ENCODE data around the gene RC3H1.
"Not testable (repeated sequence)": the region's sequence is repeated elsewhere in the genome, so short reads cannot be mapped to it uniquely, and the experiment has no call there.

The RC3H1 gene

GRCh38 chr1:174022080-174022975, at the start of gene RC3H1:
TSS of gene RC3H1 (minus strand) at chr1:174022357. CDS start at chr1:173992985, 29,372 bp downstream.
- no peak for TF ChIP-seq CTCF (IDR thresholded peaks at IDR 0.05; ENCODE audit: control insufficient read depth, extremely low read depth, insufficient read depth)
- peak; percentile 59 for DNase-seq (ENCODE audit: low read depth)
- peak within 1 kb of the TSS; percentile 93 for H3K4me3 ChIP-seq (ENCODE audit: low read depth, low read length)

- no peak for DNase-seq (ENCODE audit: low read depth)
- no peak overlapping the region for H3K4me3 ChIP-seq (ENCODE audit: low read depth, low read length)
- TF ChIP-seq CTCF (IDR thresholded peaks at IDR 0.05; ENCODE audit: control insufficient read depth, extremely low read depth, insufficient read depth), result no peak
Observed at GRCh38 chr1:174070614-174071013, 48.5 kb upstream of the RC3H1 start.

GRCh38 chr1:174068000-174068399, 45.8 kb upstream of the RC3H1 start:
- no peak overlapping the region for H3K4me3 ChIP-seq (ENCODE audit: low read depth, low read length)
- no peak for DNase-seq (ENCODE audit: low read depth)
- no peak for TF ChIP-seq CTCF (IDR thresholded peaks at IDR 0.05; ENCODE audit: control insufficient read depth, extremely low read depth, insufficient read depth)

GRCh38 chr1:174060090-174060489, 37.9 kb upstream of the RC3H1 start:
- no peak for TF ChIP-seq CTCF (IDR thresholded peaks at IDR 0.05; ENCODE audit: control insufficient read depth, extremely low read depth, insufficient read depth)
- no peak for DNase-seq (ENCODE audit: low read depth)
- H3K4me3 ChIP-seq (ENCODE audit: low read depth, low read length), result no peak overlapping the region

- H3K4me3 ChIP-seq (ENCODE audit: low read depth, low read length), result no peak overlapping the region
- DNase-seq (ENCODE audit: low read depth), result no peak
- no peak for TF ChIP-seq CTCF (IDR thresholded peaks at IDR 0.05; ENCODE audit: control insufficient read depth, extremely low read depth, insufficient read depth)
Observed at GRCh38 chr1:174058624-174059023, 36.5 kb upstream of the RC3H1 start.

GRCh38 chr1:174056609-174057008, 34.5 kb upstream of the RC3H1 start:
- not testable (repeated sequence) for H3K4me3 ChIP-seq (ENCODE audit: low read depth, low read length); DNase-seq (ENCODE audit: low read depth)

- not testable (repeated sequence) for DNase-seq (ENCODE audit: low read depth); H3K4me3 ChIP-seq (ENCODE audit: low read depth, low read length)
Observed at GRCh38 chr1:174055797-174056196, 33.6 kb upstream of the RC3H1 start.

GRCh38 chr1:174053826-174054225, 31.7 kb upstream of the RC3H1 start:
- no peak for DNase-seq (ENCODE audit: low read depth)
- no peak for TF ChIP-seq CTCF (IDR thresholded peaks at IDR 0.05; ENCODE audit: control insufficient read depth, extremely low read depth, insufficient read depth)
- no peak overlapping the region for H3K4me3 ChIP-seq (ENCODE audit: low read depth, low read length)

All from LNCaP clone FGC (cell line).